Right lobe of liver (tissue), 6 donors: ENCODE measurements around the gene HEATR1. TPM values are rescaled to one million over a fixed set of nuclear protein-coding genes. Genes with fewer than 3 reads are reported as not detected.
A peak's percentile ranks its signal among the peaks of the same experiment; 100 is the strongest.

Experiments used
- ATAC-seq, 4 donors: fragments of 200-7000 bp; cut with Tn5 transposase; one replicate each; pipeline ENCODE4 v1.9.1; 2020; ENCODE audit warnings: mild to moderate bottlenecking in 4 of 4, moderate library complexity in 4 of 4
- DNase-seq, 3 donors: peaks; one replicate each; pipeline ENCODE4 v3.0.0-alpha.2; 2020
- H3K27ac ChIP-seq, 3 donors: fragments of 200-600 bp; one replicate each; pipeline ENCODE4 v1.8.0; 2022
- H3K27me3 ChIP-seq, 2 donors: fragments of 200-600 bp; one replicate each; pipeline ENCODE4 v1.8.0; 2022
- H3K36me3 ChIP-seq, 4 donors: fragments of 200-600 bp; sonication (generic) in 1 of 4; one replicate each; pipeline versions ENCODE4 v1.5.1 to v1.8.0; 2017 to 2022; ENCODE audit warnings: control low read depth in 1 of 4
- H3K4me1 ChIP-seq, 4 donors: fragments of 200-600 bp; sonication (generic) in 1 of 4; one replicate each; pipeline versions ENCODE4 v1.5.1 to v1.8.0; 2017 to 2022; ENCODE audit warnings: control low read depth in 1 of 4
- H3K4me3 ChIP-seq, 3 donors: fragments of 200-600 bp; one replicate each; pipeline ENCODE4 v1.8.0; 2022
- H3K9me3 ChIP-seq, 4 donors: fragments of 200-600 bp; sonication (generic) in 1 of 4; one replicate each; pipeline versions ENCODE4 v1.5.1 to v1.8.0; 2017 to 2022; ENCODE audit warnings: control low read depth in 1 of 4
- POLR2A ChIP-seq: fragments of 450-650 bp; IDR thresholded peaks from one replicate; pipeline ENCODE4 v1.6.1; 2017; ENCODE audit warnings: antibody characterized with exemption, mild to moderate bottlenecking
- WGBS: methylation state at CpG from one replicate; pipeline ENCODE4 v1.1.6; 2018; ENCODE audit warnings: low coverage, low lambda C conversion rate; ENCODE audit not compliant: insufficient coverage; ENCODE audit errors: missing lambda C conversion rate; 5-methylcytosine and 5-hydroxymethylcytosine counted together
- intact Hi-C, 2 donors: fragments of 100-400 bp; cut with DNase I; formaldehyde crosslinking; loops; one replicate each; pipeline versions ENCODE4 v1.11.2 to v1.14.1; 2022
- total RNA-seq, 6 experiments: library from RNA; depleted of rRNA in 2 of 6; stranded (reverse); fragments of >200 nt in 2 of 6; fragmentation: NEBNext Ultra II Directional in 3 of 6; extraction: Animal tissue kit (Norgen Biotek cat#: 25700) in 3 of 6; gene quantifications; one replicate each; pipeline versions ENCODE4 v1.1.0 to v1.2.4, GENCODE V29; 2016 to 2023
- TF ChIP-seq, protein P1 (sequence below), 4 donors: fragments of 200-600 bp in 3 of 4; fragments of 450-650 bp in 1 of 4; IDR thresholded peaks; one replicate each; pipeline versions ENCODE4 v1.5.1 to v1.8.0; 2016 to 2022; ENCODE audit warnings: antibody characterized with exemption in 4 of 4, mild to moderate bottlenecking in 2 of 4
- donor health status: DM: no; HTN: yes; CAD: no.
- donor health status: DM: no; HTN: no; CAD: no.
- donor health status: DM: no; HTN: no; CAD: no.
- donor health status: DM: no; HTN: yes; CAD: no.
- donor health status: DM: no; HTN: yes; CAD: no.

The HEATR1 gene
- total RNA-seq, 6 experiments from 2014 or later = 7.0 to 14.1 (median 12.4) TPM

DNA sequence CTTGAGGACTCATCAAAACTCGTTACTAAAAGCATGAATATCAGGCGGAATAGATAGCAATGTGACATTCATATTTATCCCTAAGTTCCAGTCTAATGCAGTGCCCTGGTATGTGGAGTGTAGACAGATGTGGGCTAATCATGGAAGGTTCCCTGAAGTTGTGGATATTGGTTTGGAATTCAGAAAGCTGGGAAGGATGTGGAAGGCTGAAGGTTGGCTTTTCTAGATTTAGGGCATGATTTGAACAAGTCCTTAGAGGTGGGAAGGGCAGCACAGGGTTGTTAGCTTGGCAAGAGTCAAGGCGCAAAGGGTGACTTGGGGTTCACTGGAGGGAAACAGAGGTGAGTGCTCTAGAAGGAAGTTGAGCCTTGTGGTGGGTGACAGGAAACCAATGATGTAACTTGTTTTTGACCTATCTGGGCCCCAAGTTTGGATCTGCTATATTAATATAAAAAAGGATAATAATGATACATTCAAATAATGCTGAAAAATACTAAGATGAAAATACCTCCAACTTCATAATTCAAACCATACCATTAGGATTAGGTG, 58.6 kb downstream of the HEATR1 start:
- no peaks in the 10 kb centered on the region for H3K27me3 ChIP-seq
- no peak overlapping the region for H3K4me3 ChIP-seq
- intact Hi-C loops = no loop called here
- H3K4me1 ChIP-seq = no peaks in the 10 kb centered on the region
- no peak for ATAC-seq
- no peaks in the 10 kb centered on the region for H3K9me3 ChIP-seq
- no peak overlapping the region for H3K27ac ChIP-seq
- DNase-seq = no peak
- TF ChIP-seq, protein P1, sequence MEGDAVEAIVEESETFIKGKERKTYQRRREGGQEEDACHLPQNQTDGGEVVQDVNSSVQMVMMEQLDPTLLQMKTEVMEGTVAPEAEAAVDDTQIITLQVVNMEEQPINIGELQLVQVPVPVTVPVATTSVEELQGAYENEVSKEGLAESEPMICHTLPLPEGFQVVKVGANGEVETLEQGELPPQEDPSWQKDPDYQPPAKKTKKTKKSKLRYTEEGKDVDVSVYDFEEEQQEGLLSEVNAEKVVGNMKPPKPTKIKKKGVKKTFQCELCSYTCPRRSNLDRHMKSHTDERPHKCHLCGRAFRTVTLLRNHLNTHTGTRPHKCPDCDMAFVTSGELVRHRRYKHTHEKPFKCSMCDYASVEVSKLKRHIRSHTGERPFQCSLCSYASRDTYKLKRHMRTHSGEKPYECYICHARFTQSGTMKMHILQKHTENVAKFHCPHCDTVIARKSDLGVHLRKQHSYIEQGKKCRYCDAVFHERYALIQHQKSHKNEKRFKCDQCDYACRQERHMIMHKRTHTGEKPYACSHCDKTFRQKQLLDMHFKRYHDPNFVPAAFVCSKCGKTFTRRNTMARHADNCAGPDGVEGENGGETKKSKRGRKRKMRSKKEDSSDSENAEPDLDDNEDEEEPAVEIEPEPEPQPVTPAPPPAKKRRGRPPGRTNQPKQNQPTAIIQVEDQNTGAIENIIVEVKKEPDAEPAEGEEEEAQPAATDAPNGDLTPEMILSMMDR (IDR thresholded peaks at IDR 0.05) = no peak
- TF ChIP-seq POLR2A = no peak
- H3K36me3 ChIP-seq = peaks cover 7 to 85% (median 46%) of the 10 kb centered on the region in 4 donors
- 55% methylated on average over 3 of the region's 3 CpGs for WGBS

DNA sequence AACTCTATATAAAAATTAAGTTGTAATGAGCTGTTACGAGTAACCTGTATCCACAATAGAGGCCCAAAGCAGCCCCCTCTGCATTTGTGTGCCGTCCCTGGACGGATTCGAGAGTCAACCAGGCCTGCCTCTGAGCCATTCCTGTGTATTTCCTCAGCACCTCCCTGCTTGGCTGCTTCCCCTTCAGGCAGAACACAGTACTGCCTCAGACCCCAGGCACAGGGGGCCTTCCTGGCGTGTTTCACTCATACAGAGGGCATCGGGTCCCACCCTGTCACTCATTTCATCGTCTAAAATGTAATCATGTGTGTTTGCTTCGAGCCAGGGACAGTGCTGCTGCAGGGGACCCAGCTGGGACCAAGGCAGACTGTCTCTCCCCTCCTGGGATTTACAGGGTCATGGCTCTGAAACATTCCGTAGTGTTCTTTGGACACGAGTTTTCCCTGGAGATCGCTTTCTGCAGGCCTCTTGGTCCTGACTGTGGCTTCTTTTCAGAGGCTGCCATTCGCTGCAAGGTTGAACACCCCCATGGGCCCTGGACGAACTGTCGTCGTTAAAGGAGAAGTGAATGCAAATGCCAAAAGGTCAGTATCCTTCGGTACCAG, 61.1 kb downstream of the HEATR1 start:
- TF ChIP-seq, protein P1 (IDR thresholded peaks at IDR 0.05) = no peak
- TF ChIP-seq POLR2A = no peak
- Histone ChIP-seq H3K9me3 (no peaks in the 10 kb centered on the region), H3K4me1 (no peaks in the 10 kb centered on the region), H3K36me3 (peaks cover 10 to 78% (median 41%) of the 10 kb centered on the region in 4 donors), H3K4me3 (no peak overlapping the region), H3K27me3 (no peaks in the 10 kb centered on the region), H3K27ac (no peak overlapping the region)
- ATAC-seq = peak in 2 of 4 donors; percentile 18 to 38
- 82% methylated on average over 8 of the region's 16 CpGs for WGBS
- intact Hi-C loops = no loop called here
- DNase-seq = no peak

DNA sequence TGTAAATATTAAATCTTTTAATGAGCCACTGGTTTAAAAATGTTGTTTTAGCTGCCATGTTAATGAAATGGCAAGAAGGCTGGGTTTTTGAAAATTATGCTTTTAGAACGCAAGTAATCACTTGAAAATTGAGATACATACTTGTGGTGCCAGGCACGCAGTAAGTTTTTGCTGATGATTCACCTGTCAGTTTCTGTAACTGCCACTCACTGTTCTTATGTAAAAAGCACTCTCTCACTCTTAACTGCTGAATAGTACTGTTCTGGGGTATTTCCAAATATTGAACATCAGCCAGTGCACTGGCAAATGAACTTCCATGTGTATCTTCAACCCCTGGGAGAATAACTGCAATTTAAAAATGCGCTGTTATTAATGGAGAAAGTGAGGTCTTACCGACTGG, 62.6 kb downstream of the HEATR1 start:
- no peaks in the 10 kb centered on the region for H3K27me3 ChIP-seq
- no peak for TF ChIP-seq POLR2A
- TF ChIP-seq, protein P1 (IDR thresholded peaks at IDR 0.05) = no peak

DNA sequence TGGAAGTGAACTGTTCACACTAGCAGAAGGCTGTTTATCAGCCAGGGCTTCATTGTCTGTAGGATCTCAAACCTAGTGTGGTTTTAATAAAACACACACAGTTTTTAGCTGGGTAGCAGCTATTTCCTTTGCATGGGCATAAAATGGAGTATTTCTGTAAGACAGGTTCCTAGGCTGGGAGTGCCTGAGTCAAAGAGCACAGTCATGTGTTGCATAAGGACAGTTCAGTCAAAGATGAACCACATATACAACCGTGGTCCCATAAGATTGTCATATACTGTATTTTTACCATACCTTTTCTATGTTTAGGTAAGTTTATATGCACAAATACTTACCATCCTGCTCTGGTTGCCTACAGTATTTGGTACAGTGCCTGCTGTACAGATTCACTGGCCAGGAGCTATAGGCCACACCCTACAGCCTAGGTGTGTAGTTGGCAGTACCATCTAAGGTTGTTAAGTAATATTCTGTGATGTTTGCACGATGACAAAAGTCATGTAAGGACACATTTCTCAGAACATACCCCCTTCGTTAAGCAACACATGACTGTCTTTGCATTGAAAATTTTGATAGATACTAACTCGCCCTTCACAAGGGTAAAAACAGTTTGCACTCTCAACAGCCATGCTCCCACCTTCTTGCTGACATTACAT, 63.4 kb downstream of the HEATR1 start:
- ATAC-seq (peak; percentile 50 to 78 (median 60)), DNase-seq (no peak)
- no peak overlapping the region for H3K27ac ChIP-seq
- H3K4me3 ChIP-seq = no peak overlapping the region
- no peak for TF ChIP-seq POLR2A
- TF ChIP-seq, protein P1 (IDR thresholded peaks at IDR 0.05) = no peak
- H3K9me3 ChIP-seq = no peaks in the 10 kb centered on the region
- intact Hi-C loops = no loop called here
- H3K4me1 ChIP-seq = peaks cover 0 to 7% (median 2%) of the 10 kb centered on the region in 4 donors
- H3K27me3 ChIP-seq = no peaks in the 10 kb centered on the region
- peaks cover 7 to 70% (median 31%) of the 10 kb centered on the region in 4 donors for H3K36me3 ChIP-seq
- 54% methylated on average over 4 of the region's 4 CpGs for WGBS

More for the DNA sequence above, 62.6 kb downstream of the HEATR1 start:
- H3K9me3 ChIP-seq = no peaks in the 10 kb centered on the region
- ATAC-seq = no peak
- no peak overlapping the region for H3K27ac ChIP-seq
- WGBS = 93% methylated on average over 4 of the region's 4 CpGs
- peaks cover 7 to 74% (median 36%) of the 10 kb centered on the region in 4 donors for H3K36me3 ChIP-seq
- DNase-seq = no peak
- H3K4me3 ChIP-seq = no peak overlapping the region
- intact Hi-C loops = no loop called here
- H3K4me1 ChIP-seq = no peaks in the 10 kb centered on the region
